Activated CD4-positive, alpha-beta T cell treated with anti-CD3 and anti-CD28 coated beads, Interleukin-10, Interleukin-2, amounts not matched to agents 100 ng/mL and 50 ng/mL, durations not matched to agents 16 hours and 8 hours (primary cell): Measurements from ENCODE around the gene JMJD1C.
A peak's percentile ranks its signal among the peaks of the same experiment; 100 is the strongest.
"Not testable (repeated sequence)": the region's sequence is repeated elsewhere in the genome, so short reads cannot be mapped to it uniquely, and the experiment has no call there.

Experiments used
- DNase-seq: peaks from one replicate; pipeline ENCODE4 v3.0.0-alpha.2; 2020

JMJD1C gene

DNA sequence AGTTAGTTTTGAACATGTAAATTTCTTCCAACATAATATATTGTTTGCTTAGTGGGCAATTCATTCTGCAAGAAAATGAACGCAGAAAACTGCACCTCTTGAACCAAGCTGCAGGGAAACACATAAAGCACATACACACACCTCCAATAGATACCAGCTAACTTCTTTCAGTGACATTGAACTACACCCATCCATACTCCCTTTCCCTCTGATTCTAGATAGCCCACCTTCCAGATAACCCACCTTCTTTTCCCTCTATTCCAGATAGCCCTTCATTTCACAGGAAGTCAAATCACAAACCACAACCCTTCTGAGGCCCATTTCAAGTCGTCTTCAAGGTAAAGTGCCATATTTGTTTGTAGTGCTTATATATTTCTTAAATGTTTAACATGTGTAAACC lies 304.2 kb downstream of the JMJD1C start:
- DNase-seq = no peak

- peak; percentile 75 for DNase-seq
These were observed 307.7 kb downstream of the JMJD1C start for GRCh38 chr10:63157845-63158624.

- DNase-seq = no peak
These were observed 309.5 kb downstream of the JMJD1C start for GRCh38 chr10:63156236-63156635.

DNA sequence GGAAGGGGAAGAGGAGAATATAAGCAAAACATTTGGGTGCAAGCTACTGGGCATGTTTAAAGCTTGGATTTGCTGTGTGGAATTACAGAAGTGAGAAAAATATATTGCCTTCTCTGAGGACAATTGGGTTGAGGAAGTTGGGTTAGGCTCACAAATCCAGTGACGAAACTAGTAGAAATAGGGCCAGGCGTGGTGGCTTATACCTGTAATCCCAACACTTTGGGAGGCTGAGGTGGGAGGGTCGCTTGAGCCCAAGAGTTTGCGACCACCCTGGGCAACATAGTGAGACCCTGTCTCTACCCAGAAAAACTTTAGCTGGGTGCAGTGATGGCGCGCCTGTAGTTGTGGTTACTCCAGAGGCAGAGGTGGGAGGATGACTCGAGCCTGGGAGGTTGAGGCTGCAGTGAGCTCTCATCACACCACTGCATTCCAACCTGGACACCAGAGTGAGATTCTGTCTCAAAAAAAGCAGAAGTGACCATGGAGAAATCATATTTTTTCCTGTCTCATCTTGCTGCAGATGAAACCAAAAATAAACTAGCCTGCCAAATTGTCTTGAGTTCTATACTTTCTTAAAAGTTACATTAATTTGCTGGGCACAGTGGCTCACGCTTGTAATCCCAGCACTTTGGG lies 310.3 kb downstream of the JMJD1C start:
- no peak for DNase-seq

DNA sequence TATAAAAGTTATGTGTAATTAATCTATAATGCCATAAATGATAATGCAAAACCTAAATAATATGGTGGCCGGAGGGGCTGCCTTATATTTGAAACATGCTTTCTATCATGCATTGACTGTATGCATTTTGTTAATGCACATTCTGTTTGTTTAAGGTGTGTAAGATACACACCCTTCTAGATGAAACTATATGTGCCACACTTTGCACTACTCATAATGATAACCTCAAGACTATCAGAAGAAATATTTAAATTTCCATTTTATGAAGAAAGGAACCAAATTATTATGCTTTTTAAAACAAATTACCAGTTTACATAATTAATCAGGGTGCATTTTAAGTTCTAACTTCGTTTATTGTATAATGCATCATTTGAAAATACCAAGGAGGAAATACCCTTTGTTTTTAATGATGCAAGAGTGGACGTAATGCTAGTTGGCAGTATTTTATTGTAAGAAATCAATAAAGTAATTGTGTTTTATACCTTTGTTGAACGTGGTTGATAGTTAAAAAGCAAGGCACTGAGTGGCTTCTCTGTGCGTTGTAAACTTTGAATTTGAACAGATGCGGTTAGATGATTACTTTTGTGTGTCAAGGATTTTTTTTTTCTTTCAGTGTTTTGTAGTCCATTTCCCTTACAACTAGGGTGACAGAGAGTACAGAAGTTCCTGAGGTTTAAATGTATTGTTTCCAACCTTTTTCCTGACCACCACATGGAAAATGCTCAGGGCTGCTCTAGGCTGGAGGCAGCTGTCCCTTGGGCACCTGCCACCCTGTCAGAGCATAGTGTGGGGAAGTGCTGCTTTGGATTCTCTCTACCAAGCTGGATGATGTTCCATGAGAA lies 311.0 kb downstream of the JMJD1C start:
- DNase-seq = no peak

DNA sequence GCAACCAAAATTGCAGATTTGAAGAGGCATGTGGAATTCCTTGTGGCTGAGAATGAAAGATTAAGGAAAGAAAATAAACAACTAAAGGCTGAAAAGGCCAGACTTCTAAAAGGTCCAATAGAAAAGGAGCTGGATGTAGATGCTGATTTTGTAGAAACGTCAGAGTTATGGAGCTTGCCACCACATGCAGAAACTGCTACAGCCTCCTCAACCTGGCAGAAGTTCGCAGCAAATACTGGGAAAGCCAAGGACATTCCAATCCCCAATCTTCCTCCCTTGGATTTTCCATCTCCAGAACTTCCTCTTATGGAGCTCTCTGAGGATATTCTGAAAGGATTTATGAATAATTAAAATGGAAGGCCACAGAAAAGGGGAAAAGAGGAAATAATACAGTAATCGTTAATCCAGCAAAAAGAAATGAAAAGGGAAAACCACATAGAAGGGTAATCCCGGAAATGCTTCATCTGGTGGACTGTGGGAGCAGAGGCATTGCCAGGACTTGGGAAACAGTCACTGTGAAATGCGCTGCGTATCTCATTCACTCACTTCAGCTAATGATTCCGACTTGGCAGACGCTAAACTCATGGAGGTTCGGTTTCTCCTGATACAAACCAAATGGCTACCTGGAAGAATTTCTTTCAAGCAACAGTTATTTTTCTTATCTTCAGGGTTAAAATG lies 311.8 kb downstream of the JMJD1C start:
- DNase-seq = not testable (repeated sequence)

DNA sequence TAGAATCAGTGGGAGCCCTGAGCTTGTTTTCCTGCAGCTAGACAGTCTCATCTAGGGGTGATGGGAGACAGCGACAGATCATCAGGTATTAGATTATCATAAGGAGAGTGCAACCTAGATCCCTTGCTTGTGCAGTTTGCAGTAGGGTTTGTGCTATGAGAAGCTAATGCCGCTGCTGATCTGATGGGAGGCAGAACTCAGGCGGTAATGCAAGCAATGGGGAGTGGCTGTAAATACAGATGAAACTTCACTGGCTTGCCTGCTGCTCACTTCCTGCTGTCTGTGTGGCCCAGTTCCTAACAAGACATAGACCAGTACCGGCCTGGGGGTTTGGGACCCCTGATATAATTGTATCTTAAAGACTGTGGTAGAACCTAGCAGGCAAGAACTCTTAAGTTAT lies 315.0 kb downstream of the JMJD1C start:
- no peak for DNase-seq

- DNase-seq = no peak
These were observed 319.3 kb downstream of the JMJD1C start for GRCh38 chr10:63146503-63146902.

GRCh38 chr10:63145782-63146181 lies 320.0 kb downstream of the JMJD1C start:
- peak; percentile 31 for DNase-seq

- peak; percentile 15 for DNase-seq
These were observed 321.8 kb downstream of the JMJD1C start for GRCh38 chr10:63143987-63144386.

GRCh38 chr10:63142136-63142535 lies 323.6 kb downstream of the JMJD1C start:
- no peak for DNase-seq

GRCh38 chr10:63140077-63140476 lies 325.7 kb downstream of the JMJD1C start:
- no peak for DNase-seq

DNA sequence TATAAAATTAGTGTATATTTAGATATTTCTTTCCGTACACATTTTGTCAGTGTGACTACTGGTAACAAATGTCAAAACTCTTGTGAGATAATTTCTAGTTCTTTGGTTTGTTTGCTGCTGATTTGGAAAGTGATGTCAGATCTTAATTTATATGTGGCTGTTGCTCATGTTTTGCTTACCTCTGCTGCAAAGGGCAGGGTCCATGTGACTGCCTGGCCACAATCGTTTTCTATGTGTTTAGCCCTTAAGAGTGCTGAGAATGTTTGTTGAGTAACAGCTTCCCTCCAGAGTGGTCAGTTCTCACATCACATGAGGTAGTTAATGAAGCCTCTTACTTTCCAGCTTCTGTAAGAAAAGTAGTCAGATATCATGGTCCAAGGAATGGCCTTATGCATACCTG lies 328.5 kb downstream of the JMJD1C start:
- DNase-seq = no peak

DNA sequence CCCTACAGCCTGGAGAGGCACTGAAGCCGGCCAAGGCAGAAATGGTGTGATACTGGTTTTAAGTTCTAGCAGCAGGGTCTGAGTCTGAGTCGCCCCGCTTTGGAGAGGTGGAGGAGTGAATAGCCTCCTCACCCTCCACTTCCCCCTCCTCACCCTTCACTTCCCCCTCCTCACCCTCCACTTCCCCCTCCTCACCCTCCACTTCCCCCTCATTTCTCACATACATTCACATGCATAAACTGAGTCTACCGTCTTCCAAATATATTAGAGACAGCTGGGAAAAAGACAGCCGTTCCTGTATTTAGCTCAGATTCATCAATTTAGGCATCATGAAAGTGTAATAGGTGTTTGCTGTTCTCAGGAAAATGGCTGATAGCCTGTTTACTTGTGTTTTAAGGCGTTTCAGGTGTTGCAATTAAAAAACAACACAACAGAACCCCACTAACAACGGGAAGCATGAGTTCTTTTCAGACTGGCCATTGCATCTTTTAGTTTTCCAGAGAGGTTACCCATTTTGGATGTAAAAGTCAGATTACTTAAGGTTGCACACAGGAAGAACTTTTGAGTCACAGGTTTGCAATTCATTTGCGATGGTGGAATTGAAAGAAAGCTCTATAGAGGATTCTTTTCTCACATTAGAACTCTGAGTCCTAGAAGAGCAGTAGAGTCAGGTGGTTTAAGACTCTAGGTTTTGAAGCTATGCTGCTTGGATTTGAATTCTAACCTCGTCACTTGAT lies 331.8 kb downstream of the JMJD1C start:
- DNase-seq = peak; percentile 47

DNA sequence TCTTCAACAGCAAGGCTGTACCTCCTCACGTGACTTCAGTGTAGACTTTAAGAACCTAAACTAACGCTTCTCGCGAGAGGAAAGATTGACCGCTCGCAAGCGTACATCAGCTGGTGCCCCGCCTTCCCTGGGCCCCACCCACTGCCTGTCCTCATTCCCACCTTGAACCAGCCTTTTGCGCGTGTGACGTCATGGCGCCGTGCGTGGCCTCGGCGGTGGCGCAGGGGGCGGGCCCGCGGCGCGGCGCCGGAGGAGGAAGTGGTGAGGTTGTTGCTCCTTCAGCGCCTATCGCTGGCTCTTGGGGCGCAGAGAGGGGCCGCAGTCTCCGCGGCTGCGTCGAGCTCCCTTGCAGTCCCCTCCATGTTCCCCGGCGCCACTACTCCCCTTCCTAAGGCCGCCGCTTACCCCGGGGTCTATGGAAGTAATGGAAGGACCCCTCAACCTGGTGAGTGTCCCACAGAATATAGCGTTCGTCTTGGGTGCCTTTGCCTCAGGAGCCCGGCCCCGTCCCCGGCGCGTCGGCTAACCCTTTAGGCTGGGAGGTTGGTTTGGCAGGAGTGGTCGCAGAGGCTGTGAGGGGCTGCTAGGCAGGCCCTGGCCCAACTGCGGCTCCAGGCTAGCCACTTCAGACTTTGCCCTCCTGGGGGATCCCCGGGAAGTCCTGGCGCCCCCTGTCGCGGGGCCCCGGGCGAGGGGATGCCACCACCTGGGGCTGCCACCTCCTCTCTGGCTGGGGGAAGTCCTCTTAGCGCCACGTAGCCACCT lies 332.5 kb downstream of the JMJD1C start, which contains the start of gene NRBF2:
TSS of gene NRBF2 (plus strand) at position 273 of the 765 bp plus-strand sequence. CDS start at position 416, 143 bp downstream.
- DNase-seq = peak; percentile 99

DNA sequence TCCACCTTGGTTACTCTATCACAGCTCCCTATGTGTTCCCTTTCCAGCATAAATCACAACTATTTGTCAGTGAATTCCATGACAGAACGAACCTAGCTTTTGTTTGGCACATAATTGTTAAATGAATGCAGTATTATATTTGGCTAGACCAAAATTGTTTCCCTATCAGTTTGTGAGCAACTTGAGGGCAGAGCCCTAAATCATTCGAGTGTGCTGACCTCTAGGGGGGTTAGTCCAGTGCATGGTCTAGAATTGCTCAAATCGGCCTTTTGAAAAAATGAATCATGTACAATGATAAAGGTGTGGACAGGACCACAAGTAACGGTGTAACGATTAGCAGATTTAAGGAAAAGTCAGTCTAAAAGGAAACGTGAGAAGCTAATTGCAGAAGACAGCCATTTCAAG lies 333.1 kb downstream of the JMJD1C start:
- no peak for DNase-seq

DNA sequence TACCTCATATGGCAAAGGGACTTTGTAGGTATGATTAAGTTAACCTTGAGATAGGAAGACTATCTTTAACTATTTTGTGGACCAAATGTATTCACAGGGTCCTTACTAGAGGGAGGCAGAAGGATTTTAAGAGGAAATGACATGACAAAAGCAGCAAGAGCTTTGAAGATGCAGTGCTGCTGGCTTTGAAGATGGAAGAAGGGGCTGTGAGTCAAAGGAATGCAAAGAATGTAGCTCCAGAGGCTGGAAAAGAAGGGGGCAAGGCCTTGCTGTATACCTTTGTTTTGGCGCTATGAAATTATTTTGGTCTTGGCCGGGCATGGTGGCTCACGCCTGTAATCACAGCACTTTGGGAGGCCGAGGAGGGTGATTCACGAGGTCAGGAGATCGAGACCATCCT lies 335.9 kb downstream of the JMJD1C start:
- no peak for DNase-seq

DNA sequence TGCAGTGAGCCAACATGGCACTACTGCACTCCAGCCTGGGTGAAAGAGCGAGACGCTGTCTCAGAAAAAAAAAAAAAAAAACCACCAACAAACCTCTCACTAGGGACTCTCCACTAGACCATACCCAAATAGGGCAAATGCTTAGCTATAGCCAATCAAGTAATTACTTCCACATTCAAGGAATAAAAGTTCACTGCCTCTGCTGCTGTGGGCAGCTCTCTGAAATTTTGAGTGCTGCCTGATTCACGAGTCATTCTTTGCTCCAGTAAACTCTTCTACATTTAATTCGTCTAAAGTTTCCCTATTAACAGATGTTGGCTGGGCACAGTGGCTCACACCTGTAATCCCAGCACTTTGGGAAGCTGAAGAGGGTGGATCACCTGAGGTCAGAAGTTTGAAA lies 337.3 kb downstream of the JMJD1C start:
- no peak for DNase-seq

- DNase-seq = no peak
These were observed 340.3 kb downstream of the JMJD1C start for GRCh38 chr10:63125459-63125858.

DNA sequence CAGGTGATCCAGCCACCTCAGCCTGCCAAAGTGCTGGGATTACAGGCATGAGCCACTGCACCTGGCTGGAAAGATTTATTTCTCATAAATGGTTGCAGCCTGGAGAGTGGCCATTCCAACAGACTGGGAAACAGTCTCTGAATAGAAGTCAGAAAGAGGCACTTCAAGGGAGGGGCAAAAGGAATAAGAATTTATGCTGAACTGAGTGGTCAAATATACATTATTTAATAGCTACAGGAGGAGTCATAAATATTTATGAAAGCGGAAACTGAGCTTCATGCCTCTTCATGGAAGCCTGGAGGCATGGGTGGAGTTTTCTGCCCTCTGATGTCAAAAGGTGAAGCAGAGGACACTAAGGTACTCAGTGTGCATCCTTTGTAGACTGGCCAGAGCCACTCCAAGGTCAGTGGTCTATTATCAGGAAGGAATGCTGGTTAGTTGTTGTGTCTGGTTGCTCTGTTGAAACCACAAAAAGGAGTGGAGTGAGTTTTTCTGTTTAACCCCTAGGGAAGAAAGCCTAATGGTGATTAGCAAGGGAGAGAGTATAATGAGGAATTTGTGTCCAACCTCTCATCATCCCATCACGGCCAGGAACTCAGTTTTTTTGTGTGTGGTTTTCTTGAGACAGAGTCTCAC lies 341.9 kb downstream of the JMJD1C start:
- DNase-seq = no peak

DNA sequence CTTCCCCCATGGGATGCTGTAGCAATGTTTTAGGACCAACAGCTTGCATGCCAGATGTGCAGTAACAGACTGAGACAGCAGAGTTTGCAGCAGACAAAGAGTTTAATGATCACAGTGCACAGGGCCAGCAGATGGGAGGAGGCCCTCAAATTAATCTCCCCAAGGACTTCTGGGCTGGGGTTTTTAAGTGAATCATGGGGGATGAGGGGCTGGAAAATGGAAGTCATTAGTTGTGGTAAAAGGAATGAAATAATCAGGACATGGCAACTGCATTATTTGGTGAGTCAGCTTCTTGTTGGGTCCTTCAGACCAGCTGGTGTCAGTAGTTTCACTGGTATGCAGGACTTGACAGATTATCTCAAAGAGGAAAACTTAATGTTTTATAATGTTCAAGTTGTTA lies 345.2 kb downstream of the JMJD1C start:
- no peak for DNase-seq
